Head of caudate nucleus (tissue), 42 donors: ENCODE results near the gene TMEM123.
"Not testable (repeated sequence)": the region's sequence is repeated elsewhere in the genome, so short reads cannot be mapped to it uniquely, and the experiment has no call there.

Source experiments
- DNase-seq, 42 donors: peaks; one replicate each; pipeline versions ENCODE4 v3.0.0 to v3.0.0-alpha.2; 2020 to 2021; ENCODE audit warnings: mixed read lengths in 7 of 42
- intact Hi-C: fragments of 100-400 bp; cut with DNase I; formaldehyde crosslinking; loops from one replicate; pipeline ENCODE4 v1.15.0; 2022

Gene TMEM123

DNA sequence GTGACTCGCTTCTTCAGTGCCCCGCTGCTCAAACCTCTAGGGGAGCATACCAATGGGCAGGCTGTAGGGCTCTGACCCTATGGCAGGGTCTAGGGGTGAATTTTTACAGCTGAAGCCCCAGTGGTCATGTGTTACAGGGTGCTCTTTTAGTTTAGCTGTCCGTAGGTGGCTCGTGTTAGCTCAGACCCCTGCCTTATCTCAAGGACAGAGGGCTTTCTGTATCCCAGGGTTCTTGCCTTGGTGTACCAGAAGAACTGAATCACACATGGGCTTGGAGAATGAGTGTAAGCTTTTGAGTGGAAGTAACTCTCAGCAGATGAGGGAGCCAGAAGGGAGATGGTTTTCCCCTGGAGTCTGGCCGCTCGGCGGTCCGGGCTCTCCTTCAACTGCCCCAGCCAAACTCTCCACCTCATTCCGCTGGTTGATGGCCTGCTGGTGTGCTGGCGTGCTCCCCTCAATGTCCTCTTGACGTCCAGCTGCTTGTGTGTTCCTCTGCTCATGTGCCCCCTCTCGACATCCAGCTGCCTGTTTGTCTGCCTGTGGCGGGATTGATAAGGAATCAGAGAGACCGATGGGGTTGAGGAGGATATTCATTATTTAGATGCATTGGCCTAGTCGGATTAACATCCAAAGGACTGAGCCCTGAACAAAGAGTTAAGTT is 68.0 kb downstream of the TMEM123 start:
- intact Hi-C loops, result no loop called here
- DNase-seq, result peak in 1 of 42 donors; percentile 5

DNA sequence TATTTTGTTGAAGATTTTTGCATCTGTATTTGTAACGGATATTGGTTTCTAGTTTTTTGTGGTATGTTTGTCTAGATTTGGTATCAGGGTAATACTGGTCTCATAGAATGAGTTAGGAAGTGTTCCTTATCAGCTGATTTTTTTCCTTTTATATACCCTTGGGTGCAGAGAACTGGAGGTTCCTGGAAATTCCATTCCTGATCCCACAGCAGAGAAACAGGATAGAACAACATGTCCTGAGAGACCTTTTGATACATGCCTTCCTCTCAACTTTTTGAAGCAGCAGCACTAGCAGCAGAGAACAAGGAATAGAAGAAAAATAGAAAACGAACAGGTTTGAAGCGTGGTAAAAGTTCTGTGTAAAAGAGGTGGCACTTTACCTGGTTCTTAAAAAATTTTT is 68.7 kb downstream of the TMEM123 start:
- intact Hi-C loops, result no loop called here

DNA sequence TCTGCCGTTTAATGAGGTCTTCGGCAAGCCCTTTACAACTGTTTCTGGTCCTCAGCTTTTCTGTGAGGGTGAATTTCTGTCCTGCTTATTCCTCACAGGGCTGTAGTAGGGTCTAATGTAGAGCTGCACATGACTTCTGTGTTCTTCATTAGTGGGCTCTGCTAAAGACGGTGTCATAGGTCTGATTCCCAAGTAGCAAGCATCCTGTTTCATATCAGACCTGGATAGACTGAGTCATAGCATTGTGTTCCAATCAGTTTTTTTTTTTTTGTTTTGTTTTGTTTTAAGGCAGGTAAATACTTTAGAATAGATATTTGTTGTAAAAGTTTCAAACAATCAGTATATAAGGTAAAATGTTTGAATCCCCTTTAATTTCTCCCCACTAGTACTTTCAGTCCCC is 70.2 kb downstream of the TMEM123 start:
- intact Hi-C loops, result no loop called here
- DNase-seq, result no peak

More for the DNA sequence above, 68.7 kb downstream of the TMEM123 start:
- DNase-seq, result no peak

DNA sequence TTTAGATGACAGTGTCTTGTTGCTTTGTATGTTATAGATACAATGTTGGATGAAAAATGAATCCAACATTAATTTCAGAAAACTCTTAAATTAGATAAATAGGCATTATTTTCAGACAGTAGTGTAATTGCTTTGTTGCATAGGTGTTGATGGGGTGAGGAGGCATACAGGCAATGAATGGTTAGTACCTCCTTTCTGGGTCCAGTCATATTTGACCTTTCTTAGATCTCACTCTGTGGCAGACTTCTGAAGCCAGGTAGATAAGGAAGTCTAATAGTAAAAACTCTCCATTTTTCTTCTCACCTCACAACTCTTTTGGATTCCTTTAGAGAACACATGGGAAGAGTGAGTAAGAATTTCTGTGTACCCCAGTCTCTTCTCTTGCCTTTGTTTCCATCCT is 73.7 kb downstream of the TMEM123 start:
- intact Hi-C loops, result no loop called here
- no peak for DNase-seq

DNA sequence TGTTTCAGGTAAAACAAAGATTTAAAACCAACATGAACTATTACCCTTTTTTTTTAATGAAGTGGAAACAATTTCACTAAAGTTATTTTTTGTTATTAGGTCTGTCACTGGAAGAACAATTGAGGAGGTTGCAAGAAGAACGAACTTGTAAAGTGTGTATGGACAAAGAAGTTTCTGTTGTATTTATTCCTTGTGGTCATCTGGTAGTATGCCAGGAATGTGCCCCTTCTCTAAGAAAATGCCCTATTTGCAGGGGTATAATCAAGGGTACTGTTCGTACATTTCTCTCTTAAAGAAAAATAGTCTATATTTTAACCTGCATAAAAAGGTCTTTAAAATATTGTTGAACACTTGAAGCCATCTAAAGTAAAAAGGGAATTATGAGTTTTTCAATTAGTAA is 74.7 kb downstream of the TMEM123 start:
- no peak for DNase-seq
- intact Hi-C loops, result no loop called here

DNA sequence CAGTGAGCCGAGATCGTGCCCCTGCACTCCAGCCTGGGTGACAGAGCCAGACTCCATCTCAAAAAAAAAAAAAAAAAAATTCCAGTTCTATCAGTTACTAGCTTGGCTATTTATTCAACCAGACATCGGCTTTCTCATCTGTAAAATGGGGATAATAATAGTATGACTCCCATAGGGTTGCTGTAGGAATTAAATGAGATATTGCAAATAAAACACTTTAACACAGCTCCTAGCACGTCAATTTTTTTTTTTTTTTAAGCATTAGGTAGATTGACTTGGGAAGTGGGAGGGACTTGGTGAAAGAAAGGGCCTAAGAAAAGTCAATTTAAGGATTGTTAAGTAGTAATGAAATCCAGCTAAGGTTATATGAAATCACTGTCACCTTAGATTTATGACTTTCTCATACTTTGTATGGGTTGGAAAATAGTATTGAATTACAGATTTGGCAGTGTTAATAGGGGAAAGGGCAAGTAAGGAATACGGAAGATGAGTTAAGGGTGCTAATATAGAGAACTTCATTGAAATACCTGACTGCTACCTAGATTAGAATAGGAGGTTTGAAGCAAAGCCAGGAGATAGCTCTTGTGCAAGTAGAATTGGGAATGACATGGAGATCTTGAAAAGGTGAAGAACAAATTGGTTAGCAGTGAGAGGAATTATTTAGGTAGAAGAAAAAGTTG is 76.7 kb downstream of the TMEM123 start:
- DNase-seq, result no peak
- intact Hi-C loops, result no loop called here

DNA sequence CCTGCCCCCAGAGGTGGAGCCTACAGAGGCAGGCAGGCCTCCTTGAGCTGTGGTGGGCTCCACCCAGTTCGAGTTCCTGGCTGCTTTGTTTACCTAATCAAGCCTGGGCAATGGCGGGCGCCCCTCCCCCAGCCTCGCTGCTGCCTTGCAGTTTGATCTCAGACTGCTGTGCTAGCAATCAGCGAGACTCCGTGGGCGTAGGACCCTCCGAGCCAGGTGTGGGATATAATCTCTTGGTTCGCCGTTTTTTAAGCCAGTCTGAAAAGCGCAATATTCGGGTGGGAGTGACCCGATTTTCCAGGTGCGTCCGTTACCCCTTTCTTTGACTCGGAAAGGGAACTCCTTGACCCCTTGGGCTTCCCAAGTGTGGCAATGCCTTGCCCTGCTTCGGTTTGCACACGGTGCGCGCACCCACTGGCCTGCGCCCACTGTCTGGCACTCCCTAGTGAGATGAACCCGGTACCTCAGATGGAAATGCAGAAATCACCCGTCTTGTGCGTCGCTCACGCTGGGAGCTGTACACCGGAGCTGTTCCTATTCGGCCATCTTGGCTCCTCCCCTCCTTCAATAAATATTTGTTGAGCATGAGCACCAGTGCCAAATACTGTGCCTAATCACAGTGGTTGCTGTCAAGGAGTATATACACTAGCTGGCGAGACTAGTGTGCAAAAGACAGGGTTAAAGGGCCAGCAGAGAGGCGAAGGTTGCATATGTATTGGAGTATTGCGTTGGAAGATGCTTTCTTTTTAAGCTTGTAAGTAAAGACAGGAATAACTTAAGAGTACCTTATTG is 77.7 kb downstream of the TMEM123 start:
- intact Hi-C loops, DNase-seq: not testable (repeated sequence)

DNA sequence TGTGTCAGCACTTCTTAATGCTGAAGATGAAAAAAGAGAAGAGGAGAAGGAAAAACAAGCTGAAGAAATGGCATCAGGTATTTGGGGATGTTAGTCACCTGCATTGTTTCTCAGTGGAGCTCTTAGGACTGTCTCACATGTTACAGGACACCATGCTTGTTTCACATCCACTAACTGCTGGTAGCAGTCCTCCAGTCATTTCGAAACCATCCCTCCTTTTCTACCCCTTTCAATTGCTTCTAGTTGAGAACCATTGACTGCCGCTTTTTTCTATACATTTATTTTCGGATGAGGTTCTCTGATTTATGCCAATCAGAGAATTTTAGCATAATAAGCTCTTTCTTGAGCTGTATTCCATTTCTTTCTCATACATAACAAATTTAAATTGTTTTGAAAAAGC is 84.1 kb downstream of the TMEM123 start:
- intact Hi-C loops, result no loop called here
- no peak for DNase-seq

DNA sequence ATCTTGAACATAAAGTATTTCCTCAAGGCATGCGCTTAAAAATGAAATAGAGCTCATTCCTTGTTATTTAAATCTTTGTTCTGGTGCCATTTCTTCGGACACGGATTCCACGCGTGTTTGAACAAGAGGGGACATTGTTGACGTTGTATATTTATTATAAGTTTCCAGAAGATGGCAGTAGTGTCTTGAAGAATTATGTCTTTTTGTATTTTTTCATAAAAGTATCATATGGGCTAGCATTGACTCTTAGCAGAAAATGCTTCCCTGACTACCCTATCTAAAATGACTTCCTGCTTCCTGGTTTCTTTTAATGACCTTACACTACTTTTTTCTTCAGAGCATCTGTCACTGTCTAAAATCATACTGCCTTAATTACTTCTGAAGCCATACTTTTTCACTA is 85.2 kb downstream of the TMEM123 start:
- intact Hi-C loops, result no loop called here
- DNase-seq, result peak in 1 of 42 donors; percentile 10

DNA sequence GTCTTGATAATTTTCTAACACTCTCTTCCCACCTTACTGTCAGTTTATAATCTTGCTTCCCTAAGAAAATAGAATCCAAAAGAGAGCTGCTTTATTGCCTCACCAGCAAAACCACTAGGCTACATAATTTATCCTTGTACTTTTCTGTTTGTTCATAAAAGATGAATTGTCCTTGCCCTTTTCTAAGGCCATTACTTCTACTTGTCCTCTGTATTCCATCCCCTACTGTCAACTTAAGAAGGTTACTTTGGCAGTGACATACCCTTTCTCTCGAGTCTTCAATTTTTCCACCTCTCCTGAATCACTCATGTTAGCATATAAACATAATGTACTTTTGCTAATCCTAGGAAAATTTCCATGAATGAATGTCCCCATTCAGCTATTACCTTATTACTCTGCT is 87.6 kb downstream of the TMEM123 start:
- no peak for DNase-seq
- intact Hi-C loops, result no loop called here

DNA sequence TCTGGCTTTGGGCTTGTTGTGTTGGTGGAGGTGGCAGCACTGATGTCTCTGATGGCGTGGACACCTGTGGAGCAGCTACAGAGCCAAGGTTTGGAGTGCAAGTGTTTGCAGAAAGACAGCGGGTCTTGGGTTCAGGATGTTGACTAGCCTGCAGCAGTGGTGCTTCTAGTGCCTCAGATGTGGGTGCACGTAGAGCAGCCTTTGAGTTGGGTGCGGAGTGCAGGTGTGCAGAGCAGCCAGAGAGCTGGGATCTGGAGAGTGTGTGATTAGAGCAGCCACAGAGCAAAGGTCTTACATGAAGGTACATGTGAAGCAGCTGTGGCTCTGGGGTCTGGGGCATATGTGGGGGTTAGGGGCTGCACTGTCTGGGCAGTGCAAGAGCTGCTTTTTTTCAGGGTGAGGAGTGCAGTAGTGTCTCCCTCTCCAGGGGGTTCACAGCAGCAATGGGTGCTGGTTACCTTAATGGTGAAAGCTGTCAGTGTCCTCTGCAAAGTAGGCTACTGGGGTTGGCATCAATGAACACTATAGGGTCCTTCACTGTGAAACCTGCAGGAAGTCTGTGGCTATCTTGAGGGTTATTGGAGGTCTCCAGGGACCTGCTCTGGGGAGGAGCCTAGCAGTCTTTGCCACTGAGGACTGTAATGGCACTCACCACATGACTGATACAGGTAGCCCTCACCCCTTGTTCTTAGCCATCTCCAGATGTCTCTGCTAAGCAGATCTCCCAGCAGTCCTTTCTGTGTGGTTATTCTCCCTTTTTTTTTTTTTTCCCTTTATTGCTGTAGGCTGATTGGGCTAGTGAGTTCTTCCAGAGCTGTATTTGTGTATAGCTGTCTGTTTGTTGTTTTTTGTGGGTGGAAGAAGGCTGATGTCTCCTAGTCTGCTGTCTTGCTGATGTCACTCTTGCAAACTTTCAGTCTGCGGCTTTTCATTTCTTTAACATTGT is 91.2 kb downstream of the TMEM123 start:
- DNase-seq, result no peak
- intact Hi-C loops, result no loop called here

DNA sequence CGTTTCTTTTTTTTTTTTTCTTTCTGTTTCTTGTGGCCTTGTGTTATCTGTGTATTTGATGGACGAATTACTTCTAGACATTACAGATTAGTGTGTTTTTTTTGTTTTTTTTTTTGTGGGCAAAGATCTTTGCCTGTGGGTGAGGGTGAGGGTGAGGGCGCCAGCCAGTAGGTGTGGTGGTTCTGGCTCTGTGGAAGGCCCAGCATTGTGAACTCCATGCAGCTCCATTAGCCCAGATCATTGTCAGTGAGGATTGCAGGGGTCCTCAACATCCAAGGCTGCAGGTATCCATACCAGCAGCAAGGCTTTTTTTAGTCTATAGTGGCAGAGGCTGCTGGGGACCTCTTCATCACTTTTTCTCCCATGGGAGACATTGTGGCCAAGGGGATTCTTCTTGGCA is 91.9 kb downstream of the TMEM123 start:
- intact Hi-C loops, result no loop called here
- DNase-seq, result no peak

DNA sequence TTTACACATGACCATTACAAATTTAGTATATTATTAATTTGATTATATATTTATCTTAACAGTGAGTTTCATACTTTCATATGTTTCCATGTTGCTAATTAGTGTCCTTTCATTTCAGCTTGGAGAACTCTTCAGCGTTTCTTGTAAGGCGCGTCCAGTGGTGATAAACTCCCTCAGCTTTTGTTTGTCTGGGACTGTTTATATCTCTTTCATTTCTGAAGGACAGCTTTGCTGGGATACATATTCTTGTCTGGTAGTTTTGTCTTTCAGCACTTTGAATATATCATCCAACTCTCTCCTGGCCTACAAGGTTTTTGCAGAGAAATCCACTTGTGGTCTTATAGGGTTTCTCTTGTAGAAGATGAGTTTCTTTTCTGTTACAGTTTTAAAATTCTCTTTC is 93.2 kb downstream of the TMEM123 start:
- intact Hi-C loops, result no loop called here
- DNase-seq, result no peak

DNA sequence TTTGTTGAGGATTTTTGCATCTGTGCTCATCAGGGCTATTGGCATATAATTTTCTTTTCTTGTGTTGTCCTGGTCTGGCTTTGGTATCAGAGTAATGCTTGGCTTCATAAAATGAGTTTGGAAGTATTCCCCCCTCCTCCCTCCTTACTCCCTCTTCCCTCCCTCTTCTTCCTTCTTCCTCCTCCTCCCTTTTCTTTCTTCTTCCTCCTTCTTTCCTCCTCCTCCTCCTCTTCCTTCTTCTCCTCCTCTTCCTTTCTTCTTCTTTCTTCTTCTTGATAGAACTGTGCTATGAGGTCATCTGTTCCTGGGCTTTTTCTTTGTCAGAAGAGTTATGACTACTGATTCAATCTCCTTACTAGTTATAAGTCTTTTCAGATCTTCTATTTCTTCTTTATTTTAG is 95.4 kb downstream of the TMEM123 start:
- intact Hi-C loops, result no loop called here
- DNase-seq, result no peak

DNA sequence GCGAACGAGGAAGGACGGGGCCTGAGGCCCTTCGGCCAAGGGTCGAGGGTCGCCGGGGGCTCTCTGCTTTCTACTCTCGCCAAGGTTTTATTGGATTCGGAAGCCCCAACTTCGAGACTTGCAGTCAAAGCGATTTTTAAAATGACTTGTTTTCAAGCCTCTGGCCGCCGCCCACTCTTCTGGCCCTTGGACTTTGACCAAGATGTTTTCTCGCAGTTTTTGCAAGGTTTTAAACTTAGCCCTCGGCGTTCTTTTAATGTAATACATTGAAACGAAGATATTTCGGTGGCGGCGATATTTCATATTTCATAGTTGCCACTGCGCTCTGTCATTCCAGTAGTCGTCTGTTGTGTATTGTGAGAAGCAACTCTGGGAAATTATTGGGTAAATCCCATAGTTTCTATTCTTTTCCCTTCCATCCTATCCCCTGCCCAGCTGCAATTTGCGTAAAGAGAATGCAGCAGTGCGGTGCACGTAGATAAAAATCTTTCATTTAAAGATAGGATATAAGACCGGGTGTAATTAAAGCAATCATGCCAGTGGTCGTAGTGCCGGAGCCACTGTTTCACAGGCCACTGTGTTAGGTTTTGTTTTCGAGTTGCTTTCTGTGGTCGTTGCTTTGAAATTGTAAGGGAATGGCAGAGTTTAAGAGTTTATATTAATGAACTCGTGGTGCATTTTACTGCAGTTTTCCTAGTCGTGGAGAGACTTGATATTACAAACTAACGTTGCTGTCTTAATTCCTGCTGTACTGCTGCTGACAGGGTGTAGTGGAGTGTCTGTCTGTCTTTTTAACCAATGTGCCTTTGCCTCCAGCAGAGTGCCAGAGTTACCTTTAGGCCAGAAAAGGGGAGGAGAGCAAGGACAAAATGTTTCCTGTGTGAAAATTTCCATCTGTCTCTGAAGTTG is 104.8 kb downstream of the TMEM123 start:
- DNase-seq, result peak in 11 of 42 donors; percentile 10 to 52 (median 21)
- intact Hi-C loops, result loop anchor here (2.0 to 10.0 kb wide), 3 partner anchors 63 to 257 kb away; partner anchors contain the start of gene TMEM123

DNA sequence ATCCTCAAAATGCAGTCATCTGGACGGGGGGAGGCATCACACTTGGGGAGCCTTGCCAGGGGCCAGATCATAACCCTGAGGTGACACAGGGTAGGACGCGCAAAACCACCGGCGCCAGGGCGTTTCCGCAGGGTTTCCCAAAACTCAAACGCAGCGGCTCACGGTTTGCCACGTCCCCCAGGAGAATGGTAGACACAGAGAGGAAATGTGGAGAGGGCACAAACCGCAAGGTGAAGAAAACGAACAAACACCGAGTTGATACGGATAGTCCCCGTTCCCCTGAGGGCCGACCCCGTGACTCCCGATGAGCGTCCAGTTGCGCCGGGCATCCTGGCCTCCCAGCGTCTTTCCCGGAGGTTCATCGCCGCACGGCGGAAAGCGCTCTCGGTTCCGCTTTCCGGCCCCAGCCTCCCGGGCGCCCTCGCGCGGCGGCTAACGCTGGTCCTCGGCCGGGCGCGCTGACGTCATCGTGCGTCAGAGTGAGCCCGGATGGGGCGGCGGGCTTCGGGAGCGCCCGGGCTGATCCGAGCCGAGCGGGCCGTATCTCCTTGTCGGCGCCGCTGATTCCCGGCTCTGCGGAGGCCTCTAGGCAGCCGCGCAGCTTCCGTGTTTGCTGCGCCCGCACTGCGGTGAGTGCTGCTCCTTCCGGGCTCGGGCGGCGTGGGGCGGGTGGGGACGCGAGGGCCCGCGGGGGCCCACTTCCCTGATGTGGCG is 105.7 kb downstream of the TMEM123 start, which contains the start of gene BIRC2:
TSS of gene BIRC2 (plus strand) at position 467 of the 714 bp plus-strand sequence. CDS start 2,641 bp downstream, outside the sequence.
- peak; percentile 79 to 99 (median 96) for DNase-seq
- intact Hi-C loops, result loop anchor here (2.0 to 10.0 kb wide), 3 partner anchors 62 to 258 kb away; partner anchors contain the start of gene TMEM123

DNA sequence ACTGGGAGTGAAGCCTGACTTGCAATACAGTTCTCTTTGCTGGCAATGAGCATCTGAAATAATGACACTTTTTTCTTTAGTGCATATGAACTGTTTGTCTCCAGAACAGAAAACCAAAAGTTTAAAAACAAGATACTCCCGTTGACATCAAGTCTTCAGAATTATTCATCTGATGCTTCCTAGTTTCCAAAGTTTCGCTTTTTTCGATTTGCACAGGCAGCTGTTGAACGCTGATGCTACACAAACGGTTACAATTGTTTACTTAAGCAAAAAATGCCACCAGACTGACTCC is 106.2 kb downstream of the TMEM123 start:
- intact Hi-C loops, result loop anchor here (2.0 to 10.0 kb wide), 3 partner anchors 62 to 258 kb away; partner anchors contain the start of gene TMEM123
- no peak for DNase-seq
